Measurements from ENCODE around the gene CLASP2. TPM values are rescaled to one million over a fixed set of nuclear protein-coding genes. Genes with fewer than 3 reads are reported as not detected.

CLASP2 gene
- total RNA-seq, 1 experiment from 2014 or later, result 36.5 TPM

DNA sequence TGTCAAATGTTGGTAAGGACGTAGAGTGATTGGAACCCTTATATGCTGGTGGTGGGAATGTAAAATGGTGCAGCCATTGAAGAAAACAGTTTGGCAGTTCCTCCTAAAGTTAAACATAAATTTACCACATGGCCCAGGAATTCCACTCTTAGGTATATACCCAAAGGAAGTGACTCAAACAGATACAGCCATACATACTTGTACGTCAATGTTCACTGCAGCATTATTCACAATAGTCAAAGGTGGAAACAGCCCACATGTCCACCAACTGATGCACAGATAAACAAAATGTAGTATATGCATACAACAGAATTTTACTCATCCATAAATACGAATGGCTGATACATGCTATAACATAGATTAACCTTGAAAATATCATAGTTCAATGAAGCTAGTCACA, 13.2 kb downstream of the CLASP2 start:
- Histone ChIP-seq H3K27ac (no peak overlapping the region), H3K27me3 (ENCODE audit: insufficient read depth, low read depth) (no peaks in the 10 kb centered on the region), H4K20me1 (ENCODE audit: insufficient read depth) (no peaks in the 10 kb centered on the region), H3K79me2 (ENCODE audit: low read depth) (peaks cover 11% of the 10 kb centered on the region), H2AFZ (no peak overlapping the region), H3F3A (ENCODE audit: insufficient read depth, low read depth) (no peaks in the 10 kb centered on the region), H3K4me1 (replicated peaks; ENCODE audit: insufficient read depth) (no peaks in the 10 kb centered on the region), H3K4me2 (no peak overlapping the region), H3K9me3 (ENCODE audit: insufficient read depth, low read depth) (no peaks in the 10 kb centered on the region), H3K9me2 (ENCODE audit: insufficient read depth) (no peaks in the 10 kb centered on the region), H3K36me3 (ENCODE audit: low read depth) (no peaks in the 10 kb centered on the region), H3K4me3 (no peak overlapping the region)
- no peak for TF ChIP-seq EZH2 (IDR thresholded peaks at IDR 0.05; ENCODE audit: low read depth)
- TF ChIP-seq, protein P1, sequence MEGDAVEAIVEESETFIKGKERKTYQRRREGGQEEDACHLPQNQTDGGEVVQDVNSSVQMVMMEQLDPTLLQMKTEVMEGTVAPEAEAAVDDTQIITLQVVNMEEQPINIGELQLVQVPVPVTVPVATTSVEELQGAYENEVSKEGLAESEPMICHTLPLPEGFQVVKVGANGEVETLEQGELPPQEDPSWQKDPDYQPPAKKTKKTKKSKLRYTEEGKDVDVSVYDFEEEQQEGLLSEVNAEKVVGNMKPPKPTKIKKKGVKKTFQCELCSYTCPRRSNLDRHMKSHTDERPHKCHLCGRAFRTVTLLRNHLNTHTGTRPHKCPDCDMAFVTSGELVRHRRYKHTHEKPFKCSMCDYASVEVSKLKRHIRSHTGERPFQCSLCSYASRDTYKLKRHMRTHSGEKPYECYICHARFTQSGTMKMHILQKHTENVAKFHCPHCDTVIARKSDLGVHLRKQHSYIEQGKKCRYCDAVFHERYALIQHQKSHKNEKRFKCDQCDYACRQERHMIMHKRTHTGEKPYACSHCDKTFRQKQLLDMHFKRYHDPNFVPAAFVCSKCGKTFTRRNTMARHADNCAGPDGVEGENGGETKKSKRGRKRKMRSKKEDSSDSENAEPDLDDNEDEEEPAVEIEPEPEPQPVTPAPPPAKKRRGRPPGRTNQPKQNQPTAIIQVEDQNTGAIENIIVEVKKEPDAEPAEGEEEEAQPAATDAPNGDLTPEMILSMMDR (conservative IDR thresholded peaks at IDR 0.05), result no peak
- no TSS peak for BruUV-seq (replicated peaks)
- ChIA-PET CTCF (no interaction called here), POLR2A (ENCODE audit: unreplicated experiment) (interaction anchor here (0.7 kb wide), 1 partner anchor 23 kb away, joined by 8 read pairs; no protein-coding TSS in a partner anchor)
- intact Hi-C loops (cut with micrococcal nuclease; ENCODE audit: unreplicated experiment), result no loop called here
- DNase-seq, result no peak

DNA sequence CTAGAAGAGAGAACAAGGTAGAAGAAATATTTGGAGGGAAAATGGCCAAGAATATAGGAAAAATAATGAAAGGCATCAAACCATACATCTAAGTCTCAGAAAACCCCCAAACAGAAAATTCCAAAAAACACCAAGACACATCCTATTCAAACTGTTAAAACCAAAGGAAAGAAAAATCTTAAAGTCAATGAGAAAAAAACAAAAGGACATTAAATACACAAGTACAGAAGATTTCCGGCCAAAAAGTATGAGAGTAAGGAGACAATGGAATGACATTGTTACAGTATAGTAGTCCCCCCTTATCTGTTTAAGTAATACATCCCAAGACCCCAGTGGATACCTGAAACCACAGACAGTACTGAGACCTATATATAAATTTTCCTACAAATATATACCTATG, 18.8 kb downstream of the CLASP2 start:
- Histone ChIP-seq H3K27ac (no peak overlapping the region), H3K4me1 (replicated peaks; ENCODE audit: insufficient read depth) (no peaks in the 10 kb centered on the region), H3K79me2 (ENCODE audit: low read depth) (peaks cover 11% of the 10 kb centered on the region), H3K4me2 (no peak overlapping the region), H3K9me2 (ENCODE audit: insufficient read depth) (no peaks in the 10 kb centered on the region), H3K9me3 (ENCODE audit: insufficient read depth, low read depth) (no peaks in the 10 kb centered on the region), H2AFZ (no peak overlapping the region), H4K20me1 (ENCODE audit: insufficient read depth) (no peaks in the 10 kb centered on the region), H3K4me3 (no peak overlapping the region), H3F3A (ENCODE audit: insufficient read depth, low read depth) (no peaks in the 10 kb centered on the region), H3K27me3 (ENCODE audit: insufficient read depth, low read depth) (no peaks in the 10 kb centered on the region), H3K36me3 (ENCODE audit: low read depth) (no peaks in the 10 kb centered on the region)
- ChIA-PET POLR2A (ENCODE audit: unreplicated experiment) (no interaction called here), CTCF (no interaction called here)
- TF ChIP-seq EZH2 (IDR thresholded peaks at IDR 0.05; ENCODE audit: low read depth), result no peak
- TF ChIP-seq, protein P1 (conservative IDR thresholded peaks at IDR 0.05), result no peak
- no peak for DNase-seq
- intact Hi-C loops (cut with micrococcal nuclease; ENCODE audit: unreplicated experiment), result no loop called here
- no TSS peak for BruUV-seq (replicated peaks)

DNA sequence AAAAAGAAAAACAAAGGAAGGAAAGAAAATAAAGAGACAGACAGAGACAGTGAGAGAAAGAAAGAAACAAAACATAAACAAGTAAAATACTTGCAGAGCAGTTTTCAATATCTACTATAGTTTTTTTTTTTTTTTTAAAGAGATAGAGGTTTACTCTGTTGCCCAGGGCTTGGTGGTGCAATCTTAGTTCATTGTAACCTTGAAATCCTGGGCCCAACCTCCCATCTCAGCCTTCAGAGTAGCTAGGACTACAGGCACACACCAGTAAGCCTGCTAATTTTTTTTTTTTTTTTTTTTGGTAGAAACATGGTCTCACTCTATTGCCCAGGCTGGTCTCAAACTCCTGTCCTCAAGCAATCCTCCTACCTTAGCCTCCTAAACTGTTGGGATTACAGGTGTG, 23.1 kb downstream of the CLASP2 start:
- no peak overlapping the region for H3K27ac ChIP-seq
- no peaks in the 10 kb centered on the region for H3K27me3 ChIP-seq (ENCODE audit: insufficient read depth, low read depth)
- intact Hi-C loops (cut with micrococcal nuclease; ENCODE audit: unreplicated experiment), result no loop called here
- H2AFZ ChIP-seq, result no peak overlapping the region
- H3K4me2 ChIP-seq, result no peak overlapping the region
- H3F3A ChIP-seq (ENCODE audit: insufficient read depth, low read depth), result no peaks in the 10 kb centered on the region
- H3K36me3 ChIP-seq (ENCODE audit: low read depth), result no peaks in the 10 kb centered on the region
- ChIA-PET POLR2A (ENCODE audit: unreplicated experiment) (no interaction called here), CTCF (no interaction called here)
- no peaks in the 10 kb centered on the region for H4K20me1 ChIP-seq (ENCODE audit: insufficient read depth)
- H3K4me3 ChIP-seq, result no peak overlapping the region
- DNase-seq, result no peak
- no peaks in the 10 kb centered on the region for H3K9me2 ChIP-seq (ENCODE audit: insufficient read depth)
- H3K4me1 ChIP-seq (replicated peaks; ENCODE audit: insufficient read depth), result no peaks in the 10 kb centered on the region
- H3K79me2 ChIP-seq (ENCODE audit: low read depth), result no peaks in the 10 kb centered on the region
- BruUV-seq (replicated peaks), result no TSS peak
- TF ChIP-seq EZH2 (IDR thresholded peaks at IDR 0.05; ENCODE audit: low read depth), result no peak
- TF ChIP-seq, protein P1 (conservative IDR thresholded peaks at IDR 0.05), result no peak
- H3K9me3 ChIP-seq (ENCODE audit: insufficient read depth, low read depth), result no peaks in the 10 kb centered on the region
